Activated effector memory CD4-positive, alpha-beta T cell treated with anti-CD3 and anti-CD28 coated beads, Interleukin-2, amount 50 U/mL, for 16 hours (primary cell): Measurements from ENCODE around the gene CTNS.
A peak's percentile ranks its signal among the peaks of the same experiment; 100 is the strongest.

Experiments
- DNase-seq: peaks from one replicate; pipeline ENCODE4 v3.0.0-alpha.2; 2020

The CTNS gene

DNA sequence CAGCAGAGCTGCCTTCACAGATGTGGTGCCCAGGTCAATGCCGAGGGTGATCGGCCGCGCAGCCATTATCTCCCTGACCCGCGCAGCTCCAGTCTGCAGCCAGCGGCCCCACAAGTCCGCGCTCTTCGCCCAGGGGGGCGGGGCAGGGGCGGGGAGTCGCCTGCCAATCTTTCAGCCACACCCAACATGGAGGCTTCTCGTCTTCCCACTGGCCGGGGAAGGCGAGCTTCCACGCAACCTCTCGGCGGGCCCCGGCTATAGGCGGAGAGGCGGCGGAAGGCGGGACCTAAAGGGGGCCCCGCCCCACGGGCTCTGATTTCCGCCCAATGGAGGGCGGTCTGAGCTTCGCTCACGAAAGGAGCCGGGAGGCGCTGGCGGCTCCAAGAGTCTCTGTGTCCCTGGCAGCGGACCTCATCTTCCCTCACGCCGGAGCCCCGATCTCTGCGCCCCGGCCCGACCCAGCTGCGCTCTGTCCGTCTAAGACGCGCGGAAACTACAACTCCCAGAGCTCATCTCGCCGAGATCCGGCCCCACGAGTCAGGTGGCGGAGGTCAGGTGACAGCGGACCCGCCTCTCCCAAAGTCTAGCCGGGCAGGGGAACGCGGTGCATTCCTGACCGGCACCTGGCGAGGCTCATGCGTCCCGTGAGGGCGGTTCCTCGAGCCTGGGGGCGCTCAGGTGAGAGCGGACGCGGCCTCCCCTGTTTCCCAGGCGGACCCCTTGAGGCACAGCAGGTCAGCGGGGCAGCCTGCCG, at the start of gene CTNS, which contains the start of gene SHPK:
CTNS (plus strand) TSS at position 607 of the 754 bp plus-strand sequence. CDS start 3,447 bp downstream, outside the sequence.
SHPK (minus strand) TSS at position 97 of the 754 bp plus-strand sequence; CDS start at position 66, 31 bp downstream.
- peak; percentile 98 for DNase-seq

DNA sequence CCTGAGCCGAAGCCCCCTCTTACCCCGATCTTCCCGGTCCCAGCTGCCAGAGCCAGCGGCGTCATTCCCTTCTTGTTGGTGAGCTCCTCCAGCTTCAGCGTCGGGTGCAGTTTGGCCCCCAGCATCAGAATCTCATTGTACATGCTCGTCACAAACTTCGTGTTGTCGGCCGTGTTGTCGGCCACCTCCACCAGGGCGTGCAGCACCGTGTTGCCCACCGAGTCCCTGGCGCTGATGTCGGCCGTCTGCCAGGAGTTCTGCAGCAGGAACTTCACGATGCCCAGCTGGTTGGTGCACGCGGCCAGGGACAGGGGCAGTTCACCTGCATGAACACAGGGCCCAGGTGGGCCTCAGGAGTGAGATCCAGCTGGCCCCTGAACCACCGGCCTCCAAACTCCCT, 46.8 kb upstream of the CTNS start:
- DNase-seq: no peak

DNA sequence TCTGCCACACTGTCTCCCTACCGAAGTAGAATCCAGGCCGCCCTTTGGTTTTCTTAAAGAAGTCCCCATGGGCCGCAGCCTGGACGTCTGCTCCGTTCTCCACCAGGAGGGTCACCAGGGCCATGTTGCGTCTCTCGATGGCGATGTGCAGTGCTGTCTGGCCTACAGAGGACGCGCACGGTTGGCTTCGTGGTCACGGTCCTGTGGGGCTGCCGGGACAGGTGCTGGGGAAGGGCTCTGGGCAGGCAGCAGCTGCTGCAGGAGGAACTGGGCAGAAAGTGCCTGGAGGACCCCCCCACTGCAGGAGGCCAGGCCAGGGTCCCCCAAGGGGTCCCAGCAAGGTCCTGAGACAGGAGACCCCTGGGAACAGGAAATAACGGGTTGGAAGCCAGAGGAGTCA, 46.3 kb upstream of the CTNS start:
- DNase-seq: no peak

DNA sequence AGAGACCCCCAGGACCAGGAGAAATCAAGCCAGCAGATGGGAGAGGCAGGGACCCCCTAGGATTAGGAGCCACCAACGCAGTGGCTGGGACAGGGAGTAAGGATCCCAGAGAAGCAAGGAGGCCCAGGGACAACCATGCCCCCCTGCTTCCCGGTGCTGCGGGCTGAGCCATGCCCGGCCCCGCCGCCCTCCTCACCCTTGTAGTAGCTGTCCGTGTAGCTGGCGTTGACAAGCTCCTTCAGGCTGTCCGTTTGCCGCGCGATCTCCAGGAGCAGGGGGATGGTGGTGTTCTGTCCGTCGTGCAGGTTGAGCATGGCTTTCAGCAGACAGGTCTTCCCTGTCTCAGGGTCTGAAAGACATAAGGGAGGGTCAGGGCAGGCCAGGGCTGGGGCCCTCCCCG, 45.8 kb upstream of the CTNS start:
- DNase-seq: no peak

DNA sequence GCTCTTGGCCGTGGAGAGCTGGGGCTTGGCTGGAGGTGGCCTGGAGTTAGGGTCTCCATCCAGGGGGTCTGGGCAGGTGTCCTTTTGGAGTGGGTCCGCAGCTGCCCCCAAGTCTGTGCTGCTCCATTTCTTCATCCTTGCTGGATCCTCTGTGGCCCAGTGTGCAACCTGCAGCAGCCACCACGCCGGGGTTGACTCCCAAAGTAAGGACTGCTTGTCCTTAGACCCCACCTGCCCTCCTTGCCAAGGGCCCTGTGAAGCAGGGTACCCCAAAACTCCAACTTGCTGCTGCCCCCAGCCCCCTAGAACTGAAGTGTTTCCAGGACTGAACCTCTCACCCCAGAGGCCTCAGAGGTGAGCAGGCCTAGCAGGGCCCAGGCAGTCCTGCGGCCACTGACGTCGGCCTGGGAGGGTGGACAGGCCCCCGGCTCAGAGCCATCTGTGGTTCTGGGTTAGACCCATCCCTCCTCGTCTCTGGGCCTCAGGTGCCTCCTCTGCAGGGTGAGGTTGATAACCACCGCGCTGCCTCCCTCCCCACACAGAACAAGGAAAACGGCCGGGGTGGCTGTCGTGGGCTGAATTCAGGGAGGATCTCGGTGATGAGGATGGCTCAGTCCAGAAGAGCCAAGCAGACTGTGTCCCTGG, 44.2 kb upstream of the CTNS start:
- DNase-seq: no peak

DNA sequence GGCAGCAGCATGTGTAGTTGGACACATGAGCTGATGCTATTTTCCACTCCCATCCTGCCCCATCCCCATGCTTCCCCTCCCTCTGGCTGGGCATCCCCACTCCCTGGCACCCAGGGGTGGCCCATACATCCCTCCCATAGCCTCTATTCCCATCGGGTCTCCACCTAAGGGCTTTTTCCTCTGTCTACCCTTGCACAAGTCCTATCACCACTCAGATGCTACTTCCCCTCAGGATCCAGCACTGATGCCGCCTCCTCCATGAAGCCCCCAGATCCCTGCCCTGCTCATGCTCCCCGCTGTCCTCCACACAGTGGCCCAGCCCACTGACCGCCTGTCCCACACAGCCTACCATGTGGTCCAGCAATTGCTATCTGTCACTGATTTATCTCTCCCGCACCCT, 43.2 kb upstream of the CTNS start:
- no peak for DNase-seq

DNA sequence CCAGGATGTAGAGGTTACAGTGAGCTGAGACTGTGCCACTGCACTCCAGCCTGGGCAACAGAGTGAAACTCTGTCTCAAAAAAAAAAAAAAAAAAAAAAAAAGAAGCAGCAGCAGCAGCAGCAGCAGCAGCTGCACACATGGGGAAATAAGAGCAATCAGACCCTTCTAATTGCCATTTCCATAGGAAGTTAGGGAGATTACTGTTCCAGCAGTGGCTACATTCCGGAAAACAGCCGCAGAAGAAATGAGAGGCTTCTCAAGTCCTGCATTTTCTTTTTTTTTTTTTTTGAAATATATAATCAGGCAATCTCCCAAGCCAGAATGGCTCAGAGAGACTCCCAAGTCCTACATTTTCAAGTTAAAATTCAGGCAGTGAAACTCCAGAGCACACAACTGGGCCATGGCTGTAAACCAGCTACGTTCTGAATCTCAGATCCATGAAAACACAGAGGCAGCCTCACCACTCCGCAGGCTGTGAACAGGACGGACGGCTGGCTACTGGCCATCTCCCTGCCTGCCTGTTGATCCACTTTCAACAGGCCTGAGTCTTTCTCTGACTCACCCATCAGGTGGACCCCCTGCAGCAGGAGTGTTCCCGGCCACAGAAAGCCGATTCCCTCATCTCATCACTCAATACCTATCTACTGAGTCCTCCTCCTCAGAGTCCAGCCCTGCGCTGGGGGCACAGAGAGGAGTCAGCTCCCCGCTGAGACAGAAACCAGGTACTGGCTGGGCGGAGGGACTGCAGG, 42.3 kb upstream of the CTNS start:
- no peak for DNase-seq

DNA sequence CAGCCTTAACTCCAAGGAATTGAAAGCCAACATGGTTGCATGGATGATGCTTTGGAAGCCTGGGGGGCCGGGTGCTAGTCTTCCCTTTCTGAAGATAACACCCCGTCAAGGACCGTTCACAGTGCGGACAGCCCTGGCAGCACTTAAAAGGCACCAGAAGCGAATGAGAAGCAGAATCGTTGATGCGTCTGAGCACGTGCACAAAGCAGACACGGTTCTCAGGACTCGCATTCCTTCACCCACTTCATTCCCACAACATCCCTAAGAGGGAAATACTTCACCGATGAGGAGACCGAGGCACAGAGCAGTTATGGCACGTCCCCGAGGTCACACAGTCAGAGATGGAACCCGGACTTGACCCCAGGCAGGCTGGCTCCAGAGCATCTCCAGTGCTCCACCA, 41.6 kb upstream of the CTNS start:
- no peak for DNase-seq

DNA sequence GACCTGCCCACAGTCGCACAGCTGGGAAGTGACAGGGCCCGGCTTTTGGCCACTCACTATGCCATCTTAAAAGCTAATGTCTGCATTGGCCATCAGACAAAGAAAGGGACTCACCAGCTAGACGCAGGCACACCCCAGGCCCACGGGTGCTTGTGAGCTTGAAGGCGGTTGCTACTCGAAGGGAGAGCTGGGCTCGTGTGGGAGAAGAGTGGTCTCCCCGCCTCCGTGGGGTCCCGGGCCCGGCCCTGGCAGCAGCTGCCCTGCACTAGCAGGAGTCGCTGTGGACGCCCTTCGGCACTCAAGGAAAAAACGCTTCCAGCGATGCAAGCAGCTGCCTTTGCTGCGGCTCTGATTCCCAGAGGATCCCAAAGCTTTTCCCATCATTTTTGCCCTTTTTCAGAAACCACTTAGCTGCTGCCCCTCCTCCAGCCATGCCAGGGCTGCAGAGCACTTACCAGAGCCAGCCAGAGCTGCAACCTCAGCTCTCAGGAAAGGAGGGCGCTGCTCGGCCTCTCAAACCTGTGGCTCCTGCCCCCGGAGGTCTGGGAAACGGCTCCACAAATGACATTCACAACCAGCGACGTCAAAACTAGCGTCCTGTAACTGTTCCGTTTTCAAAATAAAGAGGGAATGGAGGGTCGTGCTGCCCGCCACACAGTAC, 39.6 kb upstream of the CTNS start:
- no peak for DNase-seq

DNA sequence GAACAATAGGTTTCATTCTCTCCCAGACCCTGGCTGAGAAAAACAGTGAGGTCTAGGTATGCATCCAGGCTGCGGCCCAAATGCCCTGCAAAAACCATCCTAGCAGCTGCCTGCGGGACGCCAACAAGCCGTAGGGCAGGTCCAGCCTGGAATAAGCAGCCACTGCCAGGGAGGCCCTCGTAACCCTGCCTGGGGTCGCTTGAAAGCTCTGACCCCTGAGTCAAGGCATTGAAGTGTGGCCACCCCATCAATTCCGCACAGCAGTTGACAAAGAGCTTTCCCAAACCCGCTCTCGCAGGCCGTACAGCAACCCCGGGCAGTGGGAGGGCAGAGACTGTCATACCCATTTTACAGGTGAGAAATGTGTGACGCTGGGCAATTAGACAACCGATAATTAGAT, 38.5 kb upstream of the CTNS start:
- DNase-seq: no peak

DNA sequence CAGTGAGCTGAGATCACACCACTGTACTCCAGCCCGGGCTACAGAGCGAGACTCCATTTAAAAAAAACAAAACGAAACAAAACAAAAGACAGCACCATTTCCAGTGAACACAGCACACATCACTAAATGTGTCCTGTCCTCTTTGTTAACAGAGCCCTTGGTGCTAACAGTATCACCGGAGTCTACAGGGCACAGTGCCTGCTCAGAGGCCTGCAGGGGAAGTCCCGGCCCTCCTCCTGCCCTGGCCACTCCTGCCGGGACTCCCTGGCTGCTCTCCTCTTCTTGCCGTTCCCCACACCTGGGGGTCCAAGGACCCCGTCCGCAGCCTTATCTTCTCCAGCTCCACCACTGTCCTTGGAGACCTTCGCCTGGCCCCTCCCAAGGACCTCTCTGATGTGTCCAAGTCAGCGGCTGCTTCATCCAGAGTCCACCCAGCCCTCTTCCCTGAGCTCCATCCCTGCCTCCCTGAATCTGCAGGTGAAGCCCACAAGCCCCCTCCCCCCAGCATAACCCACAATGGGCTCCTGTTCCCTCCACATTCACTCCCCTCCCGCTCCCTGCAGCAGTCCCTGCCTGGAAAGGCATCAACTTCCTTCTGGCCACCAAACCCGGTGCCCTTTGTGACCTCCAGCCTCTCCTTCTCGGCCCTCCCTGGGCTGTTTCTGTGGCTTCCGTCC, 35.9 kb upstream of the CTNS start:
- no peak for DNase-seq

DNA sequence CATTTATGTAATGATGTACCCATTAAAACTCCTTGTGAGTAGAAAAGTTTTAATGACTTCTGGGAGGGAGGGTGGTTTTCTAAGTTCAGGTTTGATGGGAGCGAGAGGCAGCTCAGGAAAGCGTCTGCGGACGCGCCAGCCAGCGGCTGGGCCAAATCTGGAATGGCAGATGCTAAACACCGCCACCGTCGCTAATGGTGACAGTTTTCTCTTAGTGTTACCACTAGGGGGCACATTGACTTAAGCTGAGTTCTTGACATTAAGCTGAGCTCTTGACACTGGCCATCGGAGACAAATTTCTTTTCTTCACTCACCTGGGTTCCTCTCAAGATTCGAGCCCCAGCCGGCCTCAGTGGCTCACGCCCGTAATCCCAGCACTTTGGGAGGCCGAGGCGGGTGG, 34.1 kb upstream of the CTNS start:
- DNase-seq: no peak

DNA sequence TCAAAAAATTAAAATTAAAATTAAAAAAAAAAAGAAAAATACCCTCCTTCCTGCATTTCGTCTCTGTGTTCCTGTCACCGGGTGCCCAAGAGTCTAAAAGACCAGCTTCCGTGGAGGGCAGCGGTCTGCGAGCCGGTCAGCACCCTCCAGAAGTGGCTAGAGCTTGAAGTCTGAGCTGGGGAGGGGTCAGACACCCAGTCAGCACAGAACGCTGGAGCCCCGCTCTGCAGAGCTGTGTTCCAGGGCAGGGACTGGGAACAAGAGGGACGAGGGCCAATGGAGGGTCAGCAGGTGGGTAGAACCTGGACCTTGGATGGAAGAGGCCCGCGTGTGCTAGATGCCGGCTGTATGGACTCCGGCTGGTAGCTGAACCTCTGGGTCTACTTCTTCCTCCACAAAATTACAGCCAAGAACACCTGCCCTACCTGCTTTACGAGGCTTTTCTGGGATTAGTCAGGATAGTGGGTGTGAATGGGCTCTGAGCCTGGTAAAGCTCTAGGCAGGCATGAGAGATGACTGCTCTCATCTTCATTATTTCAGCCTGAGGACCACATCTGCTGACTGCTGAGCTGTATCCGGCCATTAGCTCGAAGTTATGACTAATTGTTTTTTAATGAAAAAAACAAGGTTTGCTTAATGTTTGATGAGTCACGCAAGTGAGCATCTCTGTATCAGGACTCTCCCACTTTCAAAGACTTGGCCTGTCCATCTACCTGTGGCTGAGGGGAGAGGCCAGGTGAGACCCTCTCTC, 33.3 kb upstream of the CTNS start:
- DNase-seq: no peak

DNA sequence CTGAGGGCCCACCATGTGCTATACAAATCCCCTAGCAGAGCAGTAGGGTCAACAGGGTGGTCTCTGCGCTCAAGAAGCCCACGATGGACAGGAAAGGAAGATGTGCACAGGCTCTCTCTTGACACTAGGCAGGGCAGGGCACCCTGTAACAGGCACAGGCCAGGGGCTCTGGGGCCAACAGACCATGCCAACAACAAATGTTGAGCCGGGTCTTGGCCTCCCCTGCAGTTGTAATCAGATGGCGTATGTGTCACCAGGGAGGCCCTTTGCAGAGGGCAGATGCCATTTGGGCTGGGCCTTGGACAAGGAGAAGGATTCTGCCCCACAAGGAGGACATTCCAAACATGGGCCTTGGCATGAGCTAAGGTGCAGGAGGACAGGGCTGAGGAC, 32.7 kb upstream of the CTNS start:
- DNase-seq: no peak

DNA sequence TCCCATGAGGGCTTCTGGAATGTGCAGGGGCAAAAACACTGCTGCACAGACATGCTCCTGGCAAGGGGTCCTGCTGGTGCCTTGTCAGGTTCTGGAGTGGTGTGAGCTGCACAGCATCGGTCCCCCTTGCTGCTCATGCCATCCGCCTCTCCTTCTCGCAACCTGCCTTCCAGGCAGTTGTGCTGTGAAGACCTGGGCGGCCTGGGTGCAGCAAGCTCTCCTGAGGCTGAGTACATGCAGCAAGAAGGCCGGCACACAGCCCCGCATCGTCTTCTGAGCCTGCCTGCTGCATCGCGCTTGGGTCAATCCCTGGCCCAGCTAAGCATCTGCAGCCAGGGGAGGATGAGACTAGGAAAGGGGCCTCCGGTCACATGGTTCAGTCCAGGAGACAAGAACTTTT, 26.9 kb upstream of the CTNS start:
- no peak for DNase-seq

DNA sequence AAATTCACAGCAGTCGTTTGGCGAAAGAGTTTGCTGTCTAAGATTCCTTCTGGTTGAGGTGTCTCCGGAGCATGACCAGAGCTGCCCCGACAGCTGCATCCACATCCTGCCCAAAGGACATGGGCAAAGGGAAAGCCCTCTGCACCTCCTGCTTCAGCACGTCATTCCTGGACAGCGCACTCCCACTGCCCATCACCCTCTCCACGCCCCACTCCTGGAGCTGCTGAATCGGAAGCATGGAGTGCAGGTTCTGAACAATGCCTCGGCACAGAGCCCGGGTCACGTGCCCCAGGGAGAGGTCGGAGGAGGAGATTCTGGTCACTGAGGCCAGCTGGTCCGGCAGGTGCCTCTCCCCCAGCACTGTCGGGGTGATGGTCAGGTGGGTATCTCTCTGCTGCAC, 26.0 kb upstream of the CTNS start:
- no peak for DNase-seq

DNA sequence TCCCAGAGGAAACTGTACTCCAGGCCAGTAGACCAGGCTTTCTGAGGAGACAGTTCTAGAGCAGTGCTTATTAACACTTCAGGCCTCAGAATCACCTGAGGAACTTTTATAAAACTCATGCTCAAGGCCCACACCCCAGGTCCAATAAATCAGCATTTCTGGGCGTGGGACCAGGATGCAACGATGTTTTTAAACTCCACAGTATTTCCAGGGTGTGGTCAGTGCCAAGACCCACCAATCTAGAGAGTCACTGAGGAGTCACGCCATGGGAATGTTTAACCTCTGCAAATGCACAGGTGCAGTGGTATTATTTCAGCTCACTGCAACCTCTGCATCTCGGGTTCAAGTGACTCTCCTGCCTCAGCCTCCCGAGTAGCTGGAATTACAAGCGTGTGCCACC, 23.4 kb upstream of the CTNS start:
- DNase-seq: no peak

DNA sequence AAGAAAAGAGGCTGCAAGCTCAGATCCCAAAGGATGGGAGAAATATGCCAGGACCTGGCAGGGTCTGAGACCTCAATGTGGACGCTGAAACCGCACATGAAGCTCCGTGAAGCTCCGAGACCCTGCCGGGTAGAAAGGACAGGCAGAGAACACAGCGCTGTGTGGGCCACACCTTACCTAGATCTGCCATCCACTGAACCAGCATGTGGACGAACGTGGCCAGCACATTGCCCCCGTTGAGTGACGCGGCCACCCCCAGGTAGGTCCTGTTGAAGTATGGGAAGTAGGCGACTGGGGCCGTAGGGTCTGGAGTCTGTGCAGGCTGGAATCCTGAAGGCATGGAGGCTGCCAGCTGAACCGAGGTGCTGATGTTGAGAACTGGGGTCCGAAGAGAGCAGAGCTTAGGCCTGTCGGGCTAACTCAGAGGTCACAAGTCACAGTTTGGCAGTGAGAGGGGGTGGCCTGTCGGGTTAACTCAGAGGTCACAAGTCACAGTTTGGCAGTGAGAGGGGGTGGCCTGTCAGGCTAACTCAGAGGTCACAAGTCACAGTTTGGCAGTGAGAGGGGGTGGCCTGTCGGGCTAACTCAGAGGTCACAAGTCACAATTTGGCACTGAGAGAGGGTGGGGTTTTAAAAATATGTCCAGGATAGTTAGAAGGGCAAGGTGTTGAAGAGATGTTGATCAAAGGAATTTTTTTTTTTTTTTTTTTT, 21.2 kb upstream of the CTNS start:
- no peak for DNase-seq

DNA sequence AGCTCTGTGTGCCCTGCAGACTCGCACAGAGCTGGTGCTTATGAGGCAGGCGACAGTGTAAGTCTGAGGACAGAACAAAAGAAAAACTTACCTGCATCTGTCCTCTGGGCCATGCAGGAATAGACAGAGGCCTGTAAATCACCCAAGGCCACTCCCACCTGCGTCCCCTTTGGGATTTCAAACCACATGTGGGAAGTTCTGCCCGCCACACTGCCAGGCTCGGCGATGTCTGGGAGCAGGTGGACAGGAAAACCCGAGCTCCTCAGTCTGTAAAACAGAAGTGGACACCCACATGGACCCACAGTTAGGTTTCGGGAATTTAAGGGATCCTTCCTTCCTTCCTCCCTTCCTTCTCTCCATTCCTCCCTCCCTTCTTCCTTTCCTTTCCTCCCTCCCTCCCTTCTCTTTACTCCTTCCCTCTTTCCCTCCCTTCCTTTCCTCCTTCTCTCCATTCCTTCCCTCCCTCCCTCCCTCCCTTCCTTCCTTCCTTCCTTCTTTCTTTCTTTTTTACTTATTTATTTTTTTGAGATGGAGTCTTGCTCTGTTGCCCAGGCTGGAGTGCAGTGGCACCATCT, 15.3 kb upstream of the CTNS start:
- no peak for DNase-seq

DNA sequence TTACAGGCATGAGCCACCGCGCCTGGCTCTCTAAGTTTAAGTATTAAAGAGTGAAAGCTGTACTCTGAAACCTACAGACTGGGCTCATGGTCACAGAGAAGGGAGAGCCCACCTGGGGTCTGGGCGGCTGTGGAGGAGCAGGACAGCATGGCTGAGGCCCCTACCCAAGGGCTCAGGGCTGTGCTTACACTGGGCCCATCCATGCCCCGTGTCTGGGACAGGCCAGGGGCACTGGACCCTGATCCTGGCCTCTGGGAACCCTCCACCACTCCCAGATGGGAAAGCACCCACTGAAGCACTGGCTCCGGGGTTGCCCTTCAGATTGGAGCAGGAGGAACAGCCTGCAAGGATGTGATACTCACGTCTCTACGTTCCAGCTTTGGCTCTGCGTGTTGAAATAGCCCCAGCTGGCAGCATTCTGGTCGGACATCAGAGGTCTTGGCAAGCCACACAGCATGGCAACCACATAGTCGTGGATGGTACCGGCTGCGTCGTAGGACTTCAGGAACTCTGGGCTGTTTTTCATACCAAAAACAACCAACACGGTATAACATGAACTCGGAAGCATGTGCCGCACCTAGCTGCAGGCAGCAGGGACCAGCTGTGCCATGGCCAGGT, 13.5 kb upstream of the CTNS start:
- DNase-seq: no peak
